A549 (cell line): ENCODE results near the gene ASH1L. TPM values are rescaled to one million over a fixed set of nuclear protein-coding genes. Genes with fewer than 3 reads are reported as not detected.
A peak's percentile ranks its signal among the peaks of the same experiment; 100 is the strongest.
"Not testable (repeated sequence)": the region's sequence is repeated elsewhere in the genome, so short reads cannot be mapped to it uniquely, and the experiment has no call there.

Experiments
- ATAC-seq, 2 experiments: fragments of 200-7000 bp in 1 of 2; fragments of >200 bp in 1 of 2; cut with Nextera tagmentation in 1 of 2; cut with Tn5 transposase in 1 of 2; 3 replicates each; pipeline versions ENCODE4 v1.8.0 to v1.9.1; 2018 to 2020; ENCODE audit warnings: mild to moderate bottlenecking in 1 of 2, moderate library complexity in 1 of 2
- CTCF ChIA-PET: fragments of 300-600 bp; sonication (Branson Sonifier 250); formaldehyde crosslinking; extraction: SDS; loops from one replicate; lab custom pipeline; 2021; ENCODE audit warnings: antibody characterized with exemption, inconsistent platforms; lab: Yijun Ruan, JAX
- POLR2A ChIA-PET: fragments of 350-600 bp; formaldehyde crosslinking; extraction: SDS; loops from one replicate; lab custom pipeline; 2021; ENCODE audit warnings: antibody characterized with exemption, inconsistent platforms; lab: Yijun Ruan, JAX
- DNase-seq, 2 experiments: peaks; one replicate each; pipeline versions ENCODE4 v3.0.0 to v3.0.0-alpha.2; 2011 to 2016; ENCODE audit warnings: low read depth in 1 of 2, low spot score in 1 of 2
- FAIRE-seq: peaks from 2 replicates; lab custom pipeline; 2011; peaks lifted over from hg19 to GRCh38; lab: Jason Lieb, UNC
- H3K27ac ChIP-seq, 2 experiments: fragments of >200 bp; sonication (Bioruptor Twin); formaldehyde crosslinking; 3 replicates each; pipeline ENCODE4 v1.5.1; 2016 to 2017
- H3K4me1 ChIP-seq: fragments of >200 bp; sonication (Bioruptor Twin); formaldehyde crosslinking; 3 replicates; pipeline ENCODE4 v1.6.1; 2016
- H3K4me2 ChIP-seq: fragments of >200 bp; sonication (Bioruptor Twin); formaldehyde crosslinking; 3 replicates; pipeline ENCODE4 v1.6.1; 2016
- H3K4me3 ChIP-seq: fragments of >200 bp; sonication (Bioruptor Twin); formaldehyde crosslinking; 3 replicates; pipeline ENCODE4 v1.5.1; 2016
- H3K9me3 ChIP-seq: fragments of >200 bp; sonication (Bioruptor Twin); formaldehyde crosslinking; 3 replicates; pipeline ENCODE4 v1.6.1; 2016
- BHLHE40 ChIP-seq: IDR thresholded peaks from 2 replicates; pipeline ENCODE4 v1.6.1; 2012; ENCODE audit warnings: low read depth, low read length, inconsistent platforms
- CBX2 ChIP-seq: fragments of 200-600 bp; sonication (generic); IDR thresholded peaks from 2 replicates; pipeline ENCODE4 v1.6.1; 2016; ENCODE audit warnings: low read depth, mild to moderate bottlenecking, borderline replicate concordance
- EHMT2 ChIP-seq: fragments of 200-600 bp; sonication (generic); IDR thresholded peaks from 2 replicates; pipeline ENCODE4 v1.6.1; 2016; ENCODE audit warnings: antibody characterized with exemption, low read depth, mild to moderate bottlenecking, moderate library complexity
- GATA3 ChIP-seq: IDR thresholded peaks from 2 replicates; pipeline ENCODE4 v1.6.1; 2012; ENCODE audit warnings: borderline replicate concordance
- HMGXB4 ChIP-seq: fragments of 250-450 bp; sonication (Bioruptor Pico); IDR thresholded peaks from 2 replicates; pipeline ENCODE4 v1.5.0; 2021; ENCODE audit warnings: mild to moderate bottlenecking, moderate library complexity, borderline replicate concordance
- HOXB13 ChIP-seq: fragments of 250-450 bp; sonication (Bioruptor Pico); IDR thresholded peaks from 2 replicates; pipeline ENCODE4 v1.5.0; 2020; ENCODE audit warnings: low read depth, mild to moderate bottlenecking, moderate library complexity
- JUN ChIP-seq, 2 experiments: fragments of >200 bp; sonication (Bioruptor Twin); formaldehyde crosslinking; IDR thresholded peaks; 2 replicates in 1 of 2; 3 replicates in 1 of 2; pipeline ENCODE4 v1.6.1; 2016 to 2017
- MAZ ChIP-seq: fragments of 150-350 bp; IDR thresholded peaks from 2 replicates; pipeline ENCODE4 v1.6.1; 2014; ENCODE audit warnings: antibody characterized with exemption, low read depth, low read length, borderline replicate concordance
- MYC ChIP-seq: IDR thresholded peaks from 2 replicates; pipeline ENCODE4 v1.6.1; 2012; ENCODE audit warnings: mild to moderate bottlenecking, inconsistent platforms, low read length, improper control_type of control experiment, borderline replicate concordance
- PHF8 ChIP-seq: fragments of 200-600 bp; sonication (generic); IDR thresholded peaks from 2 replicates; pipeline ENCODE4 v1.6.1; 2016; ENCODE audit warnings: low read depth, mild to moderate bottlenecking, antibody characterized with exemption, moderate library complexity, borderline replicate concordance
- POLR2A ChIP-seq: IDR thresholded peaks from 2 replicates; pipeline ENCODE4 v1.6.1; 2012; ENCODE audit warnings: mild to moderate bottlenecking, low read length
- POLR2AphosphoS2 ChIP-seq: conservative IDR thresholded peaks from 2 replicates; pipeline ENCODE4 v1.6.1; 2012; ENCODE audit warnings: low read length, improper control_type of control experiment, inconsistent platforms
- RFX5 ChIP-seq: fragments of 450-650 bp; IDR thresholded peaks from 2 replicates; pipeline ENCODE4 v1.7.1; 2014; ENCODE audit warnings: antibody characterized with exemption, mild to moderate bottlenecking, moderate library complexity
- SMC3 ChIP-seq: fragments of >200 bp; sonication (Bioruptor Twin); formaldehyde crosslinking; IDR thresholded peaks from 3 replicates; pipeline ENCODE4 v1.6.1; 2018; ENCODE audit warnings: inconsistent platforms
- TFCP2L1 ChIP-seq: fragments of 250-450 bp; sonication (Bioruptor Pico); IDR thresholded peaks from 2 replicates; pipeline ENCODE4 v1.5.0; 2021; ENCODE audit warnings: mild to moderate bottlenecking
- TP53 ChIP-seq: fragments of 250-450 bp; sonication (Bioruptor Pico); IDR thresholded peaks from 2 replicates; pipeline ENCODE4 v1.5.0; 2021; ENCODE audit warnings: mild to moderate bottlenecking, moderate library complexity
- ZC3H11A ChIP-seq: fragments of 450-650 bp; IDR thresholded peaks from 2 replicates; pipeline ENCODE4 v1.6.1; 2014; ENCODE audit warnings: antibody characterized with exemption, mild to moderate bottlenecking
- ZNF302 ChIP-seq: fragments of 250-450 bp; sonication (Bioruptor Pico); IDR thresholded peaks from 2 replicates; pipeline ENCODE4 v1.9.0; 2021; ENCODE audit warnings: inconsistent platforms, mild to moderate bottlenecking, moderate library complexity
- WGBS: methylation state at CpG from one replicate; pipeline ENCODE4 v1.1.6; 2017; ENCODE audit errors: missing lambda C conversion rate; 5-methylcytosine and 5-hydroxymethylcytosine counted together
- polyA minus RNA-seq: library from RNA; depleted of rRNA, polyadenylated mRNA; stranded (reverse); fragments of >200 nt; gene quantifications from 2 replicates; pipeline ENCODE4 v1.2.3, GENCODE V29; 2011; rRNA and poly(A)+ RNA removed
- polyA plus RNA-seq, 4 experiments: library from polyadenylated mRNA; depleted of rRNA in 3 of 4; stranded (reverse); fragments of >200 nt; fragmentation: RNase III in 1 of 4; extraction: RNeasy Plus Mini Kit Qiagen cat#74134 plus additional on column Dnase treatment in 1 of 4; gene quantifications; 2 replicates in 3 of 4; 3 replicates in 1 of 4; pipeline ENCODE4 v1.2.3, GENCODE V29; 2011 to 2017
- TF ChIP-seq, protein P1 (sequence below): fragments of 150-350 bp; IDR thresholded peaks from 2 replicates; pipeline ENCODE4 v1.6.1; 2014; ENCODE audit warnings: low read depth, mild to moderate bottlenecking, low read length
- TF ChIP-seq, protein P2 (sequence below): fragments of >200 bp; sonication (Bioruptor Twin); formaldehyde crosslinking; IDR thresholded peaks from 3 replicates; pipeline ENCODE4 v1.6.1; 2016
- TF ChIP-seq, protein P3 (sequence below): IDR thresholded peaks from 2 replicates; pipeline ENCODE4 v1.6.1; 2012

ASH1L gene
- polyA plus RNA-seq (2011; rRNA removed): 32.8 and 32.9 TPM in 2 replicates
- 10.3 and 11.6 TPM in 2 replicates for polyA plus RNA-seq (2012; cell fraction: cytosol; rRNA removed)
- polyA plus RNA-seq (2012; cell fraction: nucleus; rRNA removed): 20.2 and 26.2 TPM in 2 replicates
- polyA plus RNA-seq (2017; fragmentation: RNase III; extraction: RNeasy Plus Mini Kit Qiagen cat#74134 plus additional on column Dnase treatment): 9.0 to 10.9 TPM (median 10.0 TPM) in 3 replicates
- polyA minus RNA-seq: 39.3 and 46.9 TPM in 2 replicates

DNA sequence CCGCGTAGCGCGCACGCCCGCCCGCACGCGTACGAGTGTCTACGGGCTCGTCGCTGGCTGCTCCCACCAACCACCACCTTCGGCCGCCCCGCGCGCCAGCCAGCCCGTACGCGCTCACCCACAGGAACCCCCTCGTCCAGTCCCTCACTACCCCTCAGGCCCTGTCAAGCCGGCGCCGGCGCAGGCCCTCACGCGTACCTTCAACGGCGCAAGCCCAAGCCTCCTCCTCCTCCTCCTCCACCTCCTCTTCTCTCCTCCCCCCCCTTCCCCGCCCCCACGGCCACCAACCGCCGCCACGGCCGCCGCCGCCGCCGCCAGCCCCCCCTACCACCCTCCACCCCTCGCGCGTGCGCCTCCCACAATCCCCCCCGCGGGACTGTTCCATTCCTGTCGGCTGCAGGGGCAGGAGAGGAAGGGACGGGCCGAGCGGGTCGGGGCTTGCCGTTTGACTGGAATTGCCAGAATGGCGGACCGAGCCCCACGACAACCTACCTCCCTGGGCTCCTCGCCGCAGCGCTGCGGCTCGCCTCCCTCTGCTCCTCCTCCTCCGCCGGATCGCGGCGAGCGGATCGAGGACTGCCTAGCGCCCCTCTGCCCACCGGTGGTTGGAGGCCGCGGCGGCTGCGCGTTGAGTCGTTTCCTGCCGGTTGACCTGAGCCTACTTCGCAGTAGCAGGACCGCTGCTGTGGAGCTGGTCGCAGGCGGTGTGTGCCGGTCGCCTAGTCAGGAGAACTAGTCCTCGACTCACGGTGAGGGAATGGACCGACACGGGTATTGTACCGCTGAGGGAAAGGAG lies at the start of gene ASH1L:
ASH1L (minus strand) TSS at position 223 of the 796 bp plus-strand sequence. CDS start 41,284 bp downstream, outside the sequence.
- under 1% methylated on average over 33 of the region's 87 CpGs for WGBS
- ChIA-PET POLR2A (interaction anchor here (0.9 to 1.2 kb wide), 5 partner anchors 15 to 289 kb away, joined by 3 to 6 read pairs (median 4); partner anchors contain the start of gene CLK2), CTCF (interaction anchor here (1.5 kb wide), 1 partner anchor 312 kb away, joined by 4 read pairs; no protein-coding TSS in a partner anchor)
- Histone ChIP-seq H3K9me3 (no peaks in the 10 kb centered on the region), H3K27ac (peak within 1 kb of the TSS; percentile 99), H3K4me2 (peak within 1 kb of the TSS; percentile 87), H3K4me3 (peak within 1 kb of the TSS; percentile 96), H3K4me1 (peaks cover 19% of the 10 kb centered on the region)
- ATAC-seq (peak; percentile 93), DNase-seq (peak; percentile 85 to 95), FAIRE-seq (no peak)
- TF ChIP-seq GATA3 (peak; percentile 89), RFX5 (0 out of 2 replicates have a peak, but pooled peaks have one; percentile 18), POLR2AphosphoS2 (no peak), ZNF302 (CRISPR knock-in tag) (no peak), CBX2 (no peak), MYC (0 out of 2 replicates have a peak, but pooled peaks have one; percentile 20), TFCP2L1 (CRISPR knock-in tag) (peak; percentile 84), HMGXB4 (CRISPR knock-in tag) (peak; percentile 92; the same call in 1 of the 2 replicates), JUN (IDR thresholded peaks at IDR 0.05) (peak; percentile 78 to 81; a peak in 4 of 5 replicates), SMC3 (no peak), ZC3H11A (no peak), PHF8 (peak; percentile 91; the same call in 1 of the 2 replicates), MAZ (no peak), HOXB13 (CRISPR knock-in tag) (0 out of 2 replicates have a peak, but pooled peaks have one; percentile 40), POLR2A (peak; percentile 98), EHMT2 (no peak), BHLHE40 (peak; percentile 64), TP53 (CRISPR knock-in tag) (peak; percentile 85; the same call in 1 of the 2 replicates)
- TF ChIP-seq, protein P1, sequence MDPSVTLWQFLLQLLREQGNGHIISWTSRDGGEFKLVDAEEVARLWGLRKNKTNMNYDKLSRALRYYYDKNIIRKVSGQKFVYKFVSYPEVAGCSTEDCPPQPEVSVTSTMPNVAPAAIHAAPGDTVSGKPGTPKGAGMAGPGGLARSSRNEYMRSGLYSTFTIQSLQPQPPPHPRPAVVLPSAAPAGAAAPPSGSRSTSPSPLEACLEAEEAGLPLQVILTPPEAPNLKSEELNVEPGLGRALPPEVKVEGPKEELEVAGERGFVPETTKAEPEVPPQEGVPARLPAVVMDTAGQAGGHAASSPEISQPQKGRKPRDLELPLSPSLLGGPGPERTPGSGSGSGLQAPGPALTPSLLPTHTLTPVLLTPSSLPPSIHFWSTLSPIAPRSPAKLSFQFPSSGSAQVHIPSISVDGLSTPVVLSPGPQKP: no peak
- TF ChIP-seq, protein P2, sequence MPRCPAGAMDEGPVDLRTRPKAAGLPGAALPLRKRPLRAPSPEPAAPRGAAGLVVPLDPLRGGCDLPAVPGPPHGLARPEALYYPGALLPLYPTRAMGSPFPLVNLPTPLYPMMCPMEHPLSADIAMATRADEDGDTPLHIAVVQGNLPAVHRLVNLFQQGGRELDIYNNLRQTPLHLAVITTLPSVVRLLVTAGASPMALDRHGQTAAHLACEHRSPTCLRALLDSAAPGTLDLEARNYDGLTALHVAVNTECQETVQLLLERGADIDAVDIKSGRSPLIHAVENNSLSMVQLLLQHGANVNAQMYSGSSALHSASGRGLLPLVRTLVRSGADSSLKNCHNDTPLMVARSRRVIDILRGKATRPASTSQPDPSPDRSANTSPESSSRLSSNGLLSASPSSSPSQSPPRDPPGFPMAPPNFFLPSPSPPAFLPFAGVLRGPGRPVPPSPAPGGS: peak; percentile 56; the same call in 1 of the 3 replicates
- TF ChIP-seq, protein P3, sequence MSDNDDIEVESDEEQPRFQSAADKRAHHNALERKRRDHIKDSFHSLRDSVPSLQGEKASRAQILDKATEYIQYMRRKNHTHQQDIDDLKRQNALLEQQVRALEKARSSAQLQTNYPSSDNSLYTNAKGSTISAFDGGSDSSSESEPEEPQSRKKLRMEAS: peak; percentile 40

DNA sequence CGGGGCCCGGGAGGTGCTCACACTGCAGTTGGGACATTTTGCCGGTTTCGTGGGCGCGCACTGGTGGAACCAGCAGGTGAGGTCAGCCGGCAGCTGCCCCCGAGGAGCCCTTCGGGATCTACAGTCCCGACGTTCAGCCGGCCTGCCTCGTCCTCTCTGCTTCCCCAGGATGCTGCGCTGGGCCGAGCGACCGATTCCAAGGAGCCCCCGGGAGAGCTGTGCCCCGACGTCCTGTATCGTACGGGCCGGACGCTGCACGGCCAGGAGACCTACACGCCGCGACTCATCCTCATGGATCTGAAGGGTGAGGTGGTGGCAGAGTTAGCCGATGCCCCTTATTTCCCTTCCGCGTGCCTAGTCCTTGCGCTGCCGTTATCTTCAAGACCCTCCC lies 47.6 kb upstream of the ASH1L start:
- DNase-seq, H3K4me1 ChIP-seq, H3K9me3 ChIP-seq, H3K4me2 ChIP-seq, FAIRE-seq: not testable (repeated sequence)
- no CpG with 5 or more reads among the region's 33 CpGs for WGBS
- ChIA-PET POLR2A (interaction anchor here (0.5 kb wide), 1 partner anchor 279 kb away, joined by 5 read pairs; no protein-coding TSS in a partner anchor), CTCF (interaction anchor here (0.7 to 1.1 kb wide), 2 partner anchors 9 to 23 kb away, joined by 3 read pairs; no protein-coding TSS in a partner anchor)
- Histone ChIP-seq H3K27ac (peak overlapping the region in 1 of 2 experiments; percentile 94; a peak in 2 of 6 replicates), H3K4me3 (peak overlapping the region; percentile 62)
- ATAC-seq: peak in 1 of 2 experiments; percentile 62; a peak in 5 of 6 replicates
